Lower leg skin (tissue), 3 donors: ENCODE results near the gene DGCR2.

ENCODE experiments used
- POLR2A ChIP-seq, 2 donors: fragments of 450-650 bp; IDR thresholded peaks; one replicate each; pipeline ENCODE4 v1.6.1; 2016 to 2017; ENCODE audit warnings: antibody characterized with exemption in 2 of 2, mild to moderate bottlenecking in 1 of 2, moderate library complexity in 1 of 2
- TF ChIP-seq, protein P1 (sequence below), 3 donors: fragments of 450-650 bp; IDR thresholded peaks; one replicate each; pipeline ENCODE4 v1.5.1; 2016; ENCODE audit warnings: antibody characterized with exemption in 3 of 3, mild to moderate bottlenecking in 3 of 3, moderate library complexity in 2 of 3

DNA sequence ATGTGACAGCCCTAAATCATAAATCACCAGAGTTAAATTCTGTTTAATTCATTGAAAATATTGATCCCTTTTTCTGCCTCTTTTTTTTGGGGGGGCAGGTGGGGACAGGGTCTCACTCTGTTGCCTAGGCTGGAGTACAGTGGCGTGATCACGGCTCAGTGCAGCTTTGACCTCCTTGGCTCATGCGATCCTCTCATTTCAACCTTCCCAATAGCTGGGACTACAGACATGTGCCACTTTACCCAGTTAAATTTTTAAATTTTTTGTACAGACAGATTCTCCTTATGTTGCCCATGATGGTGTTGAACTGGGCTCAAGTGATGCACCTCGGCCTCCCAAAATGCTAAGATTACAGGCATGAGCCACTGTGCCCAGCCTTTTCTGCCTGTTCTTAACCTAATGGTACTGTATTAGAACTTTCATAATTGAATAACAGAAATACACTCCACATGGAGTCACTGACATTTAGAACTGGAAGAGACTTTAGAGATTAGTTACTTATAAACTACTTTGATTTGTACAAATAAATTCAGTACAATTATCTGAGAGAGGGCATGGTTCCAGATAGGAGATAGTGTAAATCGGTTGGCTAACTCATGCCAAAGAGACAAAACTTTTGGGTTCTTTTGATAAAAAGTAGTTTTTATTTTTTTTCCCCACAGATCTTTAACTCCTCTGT is 109.8 kb downstream of the DGCR2 start:
- TF ChIP-seq, protein P1, sequence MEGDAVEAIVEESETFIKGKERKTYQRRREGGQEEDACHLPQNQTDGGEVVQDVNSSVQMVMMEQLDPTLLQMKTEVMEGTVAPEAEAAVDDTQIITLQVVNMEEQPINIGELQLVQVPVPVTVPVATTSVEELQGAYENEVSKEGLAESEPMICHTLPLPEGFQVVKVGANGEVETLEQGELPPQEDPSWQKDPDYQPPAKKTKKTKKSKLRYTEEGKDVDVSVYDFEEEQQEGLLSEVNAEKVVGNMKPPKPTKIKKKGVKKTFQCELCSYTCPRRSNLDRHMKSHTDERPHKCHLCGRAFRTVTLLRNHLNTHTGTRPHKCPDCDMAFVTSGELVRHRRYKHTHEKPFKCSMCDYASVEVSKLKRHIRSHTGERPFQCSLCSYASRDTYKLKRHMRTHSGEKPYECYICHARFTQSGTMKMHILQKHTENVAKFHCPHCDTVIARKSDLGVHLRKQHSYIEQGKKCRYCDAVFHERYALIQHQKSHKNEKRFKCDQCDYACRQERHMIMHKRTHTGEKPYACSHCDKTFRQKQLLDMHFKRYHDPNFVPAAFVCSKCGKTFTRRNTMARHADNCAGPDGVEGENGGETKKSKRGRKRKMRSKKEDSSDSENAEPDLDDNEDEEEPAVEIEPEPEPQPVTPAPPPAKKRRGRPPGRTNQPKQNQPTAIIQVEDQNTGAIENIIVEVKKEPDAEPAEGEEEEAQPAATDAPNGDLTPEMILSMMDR (IDR thresholded peaks at IDR 0.05) = no peak
- no peak for TF ChIP-seq POLR2A (IDR thresholded peaks at IDR 0.05)
